Measurements from ENCODE around the gene CSAD. TPM values are rescaled to one million over a fixed set of nuclear protein-coding genes. Genes with fewer than 3 reads are reported as not detected.

Gene CSAD
- total and polyA plus RNA-seq, 2 of the 13 experiments (the other 11 are each of a cell fraction or from before 2014, with no cell fraction given) = 7.2 to 23.5 TPM

DNA sequence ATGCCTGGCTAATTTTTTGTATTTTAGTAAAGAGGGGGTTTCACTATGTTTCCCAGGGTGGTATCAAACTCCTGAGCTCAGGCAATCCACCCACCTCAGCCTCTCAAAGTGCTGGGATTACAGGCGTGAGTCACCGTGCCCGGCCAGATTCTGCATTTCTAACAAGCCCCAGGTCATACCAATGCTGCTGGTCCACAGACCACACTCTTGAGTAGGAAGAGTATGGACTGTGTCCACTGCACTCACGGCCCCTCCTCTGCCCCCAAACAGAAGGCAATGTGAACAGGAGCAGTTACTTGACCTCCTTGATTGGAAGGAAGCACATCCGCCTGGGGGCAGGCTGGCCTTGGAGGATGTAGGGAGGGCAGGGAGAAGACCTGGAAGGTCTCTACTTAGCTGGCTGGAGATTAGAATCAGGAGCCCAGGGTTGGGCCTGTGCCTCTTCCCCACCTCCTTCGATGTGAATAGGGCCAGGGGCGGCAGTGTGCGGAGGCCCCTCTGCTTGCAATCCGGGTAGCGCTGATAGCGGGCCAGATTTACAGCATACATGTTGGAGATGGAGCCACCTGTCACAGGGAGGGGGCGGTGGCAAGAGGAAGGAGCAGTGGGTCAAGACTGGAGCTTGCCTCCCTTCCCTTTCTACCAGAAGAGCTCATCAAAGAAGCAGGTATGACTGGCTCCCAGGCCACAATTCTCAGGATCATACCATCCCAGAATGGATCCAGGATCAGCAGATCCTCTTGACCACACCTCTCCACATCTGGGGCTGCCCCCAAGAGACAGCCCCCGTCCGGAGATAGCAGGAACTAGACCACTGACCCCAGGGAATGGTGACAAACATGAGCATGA lies 9.6 kb downstream of the CSAD start:
- in situ Hi-C loops (cut with HindIII; ENCODE audit: extremely low pct_ligation_motif_present, low pct_unique_long_range_greater_than_20kb) = no loop called here
- CTCF ChIA-PET (ENCODE audit: low intra/inter-chr PET ratio, low total read pairs) = no interaction called here

More for the DNA sequence above, 9.6 kb downstream of the CSAD start:
- Histone ChIP-seq H3K9ac (ENCODE audit: insufficient read depth, low read depth, low read length) (no peak overlapping the region), H3K27me3 (ENCODE audit: control insufficient read depth in 1 of 2, insufficient read depth in 2 of 2, low read length in 2 of 2) (no peaks in the 10 kb centered on the region), H3K79me2 (ENCODE audit: insufficient read depth, low read length) (no peaks in the 10 kb centered on the region), H4K20me1 (ENCODE audit: insufficient read depth, low read length) (no peaks in the 10 kb centered on the region), H3K9me3 (ENCODE audit: low read length) (no peaks in the 10 kb centered on the region), H3K4me3 (replicated peaks in 1 of 3; ENCODE audit: insufficient read depth in 1 of 3, low read depth in 2 of 3, low read length in 3 of 3) (no peak overlapping the region), H3K4me2 (ENCODE audit: low read depth, low read length) (no peak overlapping the region), H3K4me1 (ENCODE audit: insufficient read depth, low read length) (peaks cover 41% of the 10 kb centered on the region), H3K36me3 (replicated peaks in 1 of 2; ENCODE audit: control insufficient read depth in 1 of 2, insufficient read depth in 2 of 2, low read length in 2 of 2) (no peaks in the 10 kb centered on the region), H3K27ac (ENCODE audit: extremely low read length, insufficient read depth, low read length) (no peak overlapping the region), H2AFZ (ENCODE audit: low read length) (no peak overlapping the region)
- intact Hi-C loops (cut with micrococcal nuclease; ENCODE audit: unreplicated experiment) = no loop called here
- WGBS (ENCODE audit: low lambda C conversion rate) = 79% methylated on average over 13 of the region's 14 CpGs
- DNase-seq (ENCODE audit: low spot score) (no peak), FAIRE-seq (no peak), ATAC-seq (no peak)
- BruUV-seq (replicated peaks) = no TSS peak
- TF ChIP-seq, protein P1, sequence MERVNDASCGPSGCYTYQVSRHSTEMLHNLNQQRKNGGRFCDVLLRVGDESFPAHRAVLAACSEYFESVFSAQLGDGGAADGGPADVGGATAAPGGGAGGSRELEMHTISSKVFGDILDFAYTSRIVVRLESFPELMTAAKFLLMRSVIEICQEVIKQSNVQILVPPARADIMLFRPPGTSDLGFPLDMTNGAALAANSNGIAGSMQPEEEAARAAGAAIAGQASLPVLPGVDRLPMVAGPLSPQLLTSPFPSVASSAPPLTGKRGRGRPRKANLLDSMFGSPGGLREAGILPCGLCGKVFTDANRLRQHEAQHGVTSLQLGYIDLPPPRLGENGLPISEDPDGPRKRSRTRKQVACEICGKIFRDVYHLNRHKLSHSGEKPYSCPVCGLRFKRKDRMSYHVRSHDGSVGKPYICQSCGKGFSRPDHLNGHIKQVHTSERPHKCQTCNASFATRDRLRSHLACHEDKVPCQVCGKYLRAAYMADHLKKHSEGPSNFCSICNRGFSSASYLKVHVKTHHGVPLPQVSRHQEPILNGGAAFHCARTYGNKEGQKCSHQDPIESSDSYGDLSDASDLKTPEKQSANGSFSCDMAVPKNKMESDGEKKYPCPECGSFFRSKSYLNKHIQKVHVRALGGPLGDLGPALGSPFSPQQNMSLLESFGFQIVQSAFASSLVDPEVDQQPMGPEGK (CRISPR knock-in tag; IDR thresholded peaks at IDR 0.05) = 0 out of 2 replicates have a peak, but pooled peaks have one; percentile 16
- TF ChIP-seq, protein P2, sequence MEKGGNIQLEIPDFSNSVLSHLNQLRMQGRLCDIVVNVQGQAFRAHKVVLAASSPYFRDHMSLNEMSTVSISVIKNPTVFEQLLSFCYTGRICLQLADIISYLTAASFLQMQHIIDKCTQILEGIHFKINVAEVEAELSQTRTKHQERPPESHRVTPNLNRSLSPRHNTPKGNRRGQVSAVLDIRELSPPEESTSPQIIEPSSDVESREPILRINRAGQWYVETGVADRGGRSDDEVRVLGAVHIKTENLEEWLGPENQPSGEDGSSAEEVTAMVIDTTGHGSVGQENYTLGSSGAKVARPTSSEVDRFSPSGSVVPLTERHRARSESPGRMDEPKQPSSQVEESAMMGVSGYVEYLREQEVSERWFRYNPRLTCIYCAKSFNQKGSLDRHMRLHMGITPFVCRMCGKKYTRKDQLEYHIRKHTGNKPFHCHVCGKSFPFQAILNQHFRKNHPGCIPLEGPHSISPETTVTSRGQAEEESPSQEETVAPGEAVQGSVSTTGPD (CRISPR knock-in tag; IDR thresholded peaks at IDR 0.05) = no peak
- no peak for TF ChIP-seq ZNF451 (CRISPR knock-in tag; IDR thresholded peaks at IDR 0.05)
- TF ChIP-seq, protein P3, sequence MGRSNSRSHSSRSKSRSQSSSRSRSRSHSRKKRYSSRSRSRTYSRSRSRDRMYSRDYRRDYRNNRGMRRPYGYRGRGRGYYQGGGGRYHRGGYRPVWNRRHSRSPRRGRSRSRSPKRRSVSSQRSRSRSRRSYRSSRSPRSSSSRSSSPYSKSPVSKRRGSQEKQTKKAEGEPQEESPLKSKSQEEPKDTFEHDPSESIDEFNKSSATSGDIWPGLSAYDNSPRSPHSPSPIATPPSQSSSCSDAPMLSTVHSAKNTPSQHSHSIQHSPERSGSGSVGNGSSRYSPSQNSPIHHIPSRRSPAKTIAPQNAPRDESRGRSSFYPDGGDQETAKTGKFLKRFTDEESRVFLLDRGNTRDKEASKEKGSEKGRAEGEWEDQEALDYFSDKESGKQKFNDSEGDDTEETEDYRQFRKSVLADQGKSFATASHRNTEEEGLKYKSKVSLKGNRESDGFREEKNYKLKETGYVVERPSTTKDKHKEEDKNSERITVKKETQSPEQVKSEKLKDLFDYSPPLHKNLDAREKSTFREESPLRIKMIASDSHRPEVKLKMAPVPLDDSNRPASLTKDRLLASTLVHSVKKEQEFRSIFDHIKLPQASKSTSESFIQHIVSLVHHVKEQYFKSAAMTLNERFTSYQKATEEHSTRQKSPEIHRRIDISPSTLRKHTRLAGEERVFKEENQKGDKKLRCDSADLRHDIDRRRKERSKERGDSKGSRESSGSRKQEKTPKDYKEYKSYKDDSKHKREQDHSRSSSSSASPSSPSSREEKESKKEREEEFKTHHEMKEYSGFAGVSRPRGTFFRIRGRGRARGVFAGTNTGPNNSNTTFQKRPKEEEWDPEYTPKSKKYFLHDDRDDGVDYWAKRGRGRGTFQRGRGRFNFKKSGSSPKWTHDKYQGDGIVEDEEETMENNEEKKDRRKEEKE (IDR thresholded peaks at IDR 0.05) = no peak
- POLR2A ChIA-PET = interaction anchor here (1.1 to 2.6 kb wide), 2 partner anchors 9 to 16 kb away, joined by 3 to 15 read pairs; partner anchors contain the start of genes CSAD and ZNF740

Data from HepG2 (cell line).